ENCODE data around the gene TSC2.

DNA sequence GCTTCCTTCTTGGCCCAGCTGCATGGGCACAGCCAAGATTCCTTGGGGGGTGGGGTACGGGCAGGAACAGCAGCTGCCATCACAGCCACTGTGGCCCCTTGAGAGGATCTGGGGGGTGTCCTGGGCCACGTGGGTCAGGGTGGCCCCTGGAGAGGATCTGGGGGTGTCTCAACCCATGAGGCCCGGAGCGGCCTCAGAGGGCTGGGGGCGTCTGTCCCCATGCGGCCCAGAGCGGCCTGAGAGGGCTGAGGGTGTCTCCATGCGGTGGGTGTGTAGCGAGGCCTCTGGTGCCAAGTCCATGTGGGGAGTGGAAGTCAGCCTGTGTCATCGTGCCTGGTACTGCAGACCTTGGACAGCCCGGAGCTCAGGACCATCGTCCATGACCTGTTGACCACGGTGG is 13.7 kb downstream of the TSC2 start:
- no peak for TF ChIP-seq CTCF (IDR thresholded peaks at IDR 0.05; ENCODE audit: poor library complexity, severe bottlenecking)
- TF ChIP-seq TAF1 (IDR thresholded peaks at IDR 0.05; ENCODE audit: low read depth), result no peak
- no peak for TF ChIP-seq REST (IDR thresholded peaks at IDR 0.05; ENCODE audit: borderline replicate concordance)
- no peak for TF ChIP-seq EZH2 (IDR thresholded peaks at IDR 0.05; ENCODE audit: borderline replicate concordance, insufficient read depth, low read length, poor library complexity, severe bottlenecking)
- TF ChIP-seq EP300 (conservative IDR thresholded peaks at IDR 0.05; ENCODE audit: poor library complexity, severe bottlenecking), result no peak
- no peak for TF ChIP-seq RAD21 (conservative IDR thresholded peaks at IDR 0.05)
- no peak for TF ChIP-seq MXI1 (conservative IDR thresholded peaks at IDR 0.05; ENCODE audit: poor library complexity, severe bottlenecking)
- no peak for TF ChIP-seq SMC3 (conservative IDR thresholded peaks at IDR 0.05; ENCODE audit: poor library complexity)
